Panc1 (cell line): ENCODE measurements around the gene AUH. TPM values are rescaled to one million over a fixed set of nuclear protein-coding genes. Genes with fewer than 3 reads are reported as not detected.

Experiments
- ATAC-seq: fragments of 200-7000 bp; cut with Tn5 transposase; 2 replicates; pipeline ENCODE4 v1.9.1; 2020; ENCODE audit warnings: mild to moderate bottlenecking, moderate library complexity
- BruUV-seq: library from RNA; stranded (reverse); fragments of 400-500 nt; replicated peaks from 2 replicates; lab custom pipeline; 2021; lab: Mats Ljungman, UMichigan
- CTCF ChIA-PET: fragments of 300-600 bp; sonication (Branson Sonifier 250); formaldehyde crosslinking; loops from one replicate; lab custom pipeline; 2022; ENCODE audit warnings: antibody characterized with exemption; lab: Charles Lee
- POLR2A ChIA-PET: fragments of 300-600 bp; sonication (Branson Sonifier 250); formaldehyde crosslinking; loops from one replicate; lab custom pipeline; 2022; ENCODE audit warnings: antibody characterized with exemption; lab: Charles Lee
- DNase-seq: peaks from one replicate; pipeline ENCODE4 v3.0.0-alpha.2; 2010; ENCODE audit warnings: low read depth, low spot score
- H3K27ac ChIP-seq: 2 replicates; pipeline ENCODE4 v1.5.1; 2011; ENCODE audit warnings: mild to moderate bottlenecking, low read length, inconsistent platforms
- H3K27me3 ChIP-seq: fragments of 200-500 bp; sonication (Bioruptor generic); 2 replicates; pipeline ENCODE4 v1.6.0; 2014; ENCODE audit warnings: low read length, inconsistent platforms; ENCODE audit not compliant: control insufficient read depth, insufficient read depth
- H3K36me3 ChIP-seq: fragments of 200-500 bp; sonication (Bioruptor generic); 2 replicates; pipeline ENCODE4 v1.5.1; 2014; ENCODE audit warnings: inconsistent platforms, mild to moderate bottlenecking, low read length, moderate library complexity; ENCODE audit not compliant: control insufficient read depth, insufficient read depth
- H3K4me1 ChIP-seq: 2 replicates; pipeline ENCODE4 v1.5.1; 2011; ENCODE audit warnings: inconsistent platforms, mild to moderate bottlenecking, low read length, moderate library complexity; ENCODE audit not compliant: control insufficient read depth, insufficient read depth
- H3K4me3 ChIP-seq, 2 experiments: 2 replicates each; pipeline ENCODE4 v1.5.1; 2011 to 2012; ENCODE audit warnings: low read depth in 2 of 2, low read length in 2 of 2, mild to moderate bottlenecking in 2 of 2, inconsistent platforms in 1 of 2, moderate library complexity in 1 of 2
- H3K9me3 ChIP-seq: fragments of 200-500 bp; sonication (Bioruptor generic); 2 replicates; pipeline ENCODE4 v1.5.1; 2014; ENCODE audit warnings: low read depth, mild to moderate bottlenecking, inconsistent platforms, low read length, moderate library complexity; ENCODE audit not compliant: control insufficient read depth, insufficient read depth
- POLR2AphosphoS5 ChIP-seq: IDR thresholded peaks from 2 replicates; pipeline ENCODE4 v1.6.1; 2012; ENCODE audit warnings: mild to moderate bottlenecking, low read depth, low read length, moderate library complexity
- SIN3A ChIP-seq: IDR thresholded peaks from 2 replicates; pipeline ENCODE4 v1.6.1; 2012; ENCODE audit warnings: low read depth, mild to moderate bottlenecking, low read length, moderate library complexity, borderline replicate concordance; ENCODE audit not compliant: insufficient read depth
- TCF7L2 ChIP-seq: IDR thresholded peaks from 2 replicates; pipeline ENCODE4 v1.6.1; 2011; ENCODE audit warnings: mild to moderate bottlenecking, low read depth, low read length, inconsistent platforms
- in situ Hi-C: cut with HindIII; loops from 2 replicates; pipeline ENCODE4 v1.10.0; 2016; ENCODE audit warnings: low sequenced_read_pairs, low pct_unique_long_range_greater_than_20kb
- intact Hi-C: fragments of 100-400 bp; cut with micrococcal nuclease; formaldehyde crosslinking; loops from one replicate; pipeline ENCODE4 v1.10.0; 2022; ENCODE audit not compliant: unreplicated experiment
- total RNA-seq: library from RNA; stranded (reverse); gene quantifications from one replicate; pipeline ENCODE4 v1.2.1, GENCODE V29; 2021; ENCODE audit not compliant: unreplicated experiment
- TF ChIP-seq, protein P1 (sequence below), 2 experiments: IDR thresholded peaks; 2 replicates each; pipeline ENCODE4 v1.6.1; 2011 to 2012; ENCODE audit warnings: low read depth in 2 of 2, control low read depth in 1 of 2, low read length in 1 of 2, mild to moderate bottlenecking in 1 of 2, moderate library complexity in 1 of 2; ENCODE audit not compliant: insufficient read depth in 1 of 2
- TF ChIP-seq, protein P2 (sequence below): fragments of 450-650 bp; IDR thresholded peaks from 2 replicates; pipeline ENCODE4 v1.5.1; 2017; ENCODE audit warnings: mild to moderate bottlenecking

Gene AUH
- total RNA-seq, 1 experiment from 2014 or later: 7.7 TPM

DNA sequence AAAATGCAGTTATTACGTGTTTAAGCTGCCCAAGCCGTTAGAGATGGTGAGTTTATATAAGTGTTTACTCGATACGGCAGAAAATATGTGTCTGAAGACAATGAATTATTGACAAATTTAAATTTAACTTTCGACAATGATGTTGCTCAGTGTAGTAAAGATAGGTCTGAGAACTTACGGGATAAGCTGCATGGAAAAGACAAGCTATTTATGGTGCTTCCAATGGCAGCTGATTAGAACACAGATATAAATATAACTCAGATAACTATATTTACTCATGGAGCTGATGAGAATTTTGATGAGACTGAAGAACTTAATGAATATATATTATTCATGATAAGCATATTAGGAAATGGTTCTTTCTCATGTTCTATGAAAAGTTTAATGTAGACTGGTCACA is 139.3 kb downstream of the AUH start:
- DNase-seq (no peak), ATAC-seq (no peak)
- H3K27ac ChIP-seq: no peak overlapping the region
- no TSS peak for BruUV-seq
- ChIA-PET POLR2A (no interaction called here), CTCF (no interaction called here)
- no peak overlapping the region for H3K4me3 ChIP-seq
- no peaks in the 10 kb centered on the region for H3K4me1 ChIP-seq
- H3K36me3 ChIP-seq: no peaks in the 10 kb centered on the region
- intact Hi-C loops: no loop called here
- 0 out of 2 replicates have a peak, but pooled peaks cover 4% of the 10 kb centered on the region for H3K9me3 ChIP-seq
- no peaks in the 10 kb centered on the region for H3K27me3 ChIP-seq
- in situ Hi-C loops: no loop called here
- no peak for TF ChIP-seq TCF7L2
- TF ChIP-seq, protein P1, sequence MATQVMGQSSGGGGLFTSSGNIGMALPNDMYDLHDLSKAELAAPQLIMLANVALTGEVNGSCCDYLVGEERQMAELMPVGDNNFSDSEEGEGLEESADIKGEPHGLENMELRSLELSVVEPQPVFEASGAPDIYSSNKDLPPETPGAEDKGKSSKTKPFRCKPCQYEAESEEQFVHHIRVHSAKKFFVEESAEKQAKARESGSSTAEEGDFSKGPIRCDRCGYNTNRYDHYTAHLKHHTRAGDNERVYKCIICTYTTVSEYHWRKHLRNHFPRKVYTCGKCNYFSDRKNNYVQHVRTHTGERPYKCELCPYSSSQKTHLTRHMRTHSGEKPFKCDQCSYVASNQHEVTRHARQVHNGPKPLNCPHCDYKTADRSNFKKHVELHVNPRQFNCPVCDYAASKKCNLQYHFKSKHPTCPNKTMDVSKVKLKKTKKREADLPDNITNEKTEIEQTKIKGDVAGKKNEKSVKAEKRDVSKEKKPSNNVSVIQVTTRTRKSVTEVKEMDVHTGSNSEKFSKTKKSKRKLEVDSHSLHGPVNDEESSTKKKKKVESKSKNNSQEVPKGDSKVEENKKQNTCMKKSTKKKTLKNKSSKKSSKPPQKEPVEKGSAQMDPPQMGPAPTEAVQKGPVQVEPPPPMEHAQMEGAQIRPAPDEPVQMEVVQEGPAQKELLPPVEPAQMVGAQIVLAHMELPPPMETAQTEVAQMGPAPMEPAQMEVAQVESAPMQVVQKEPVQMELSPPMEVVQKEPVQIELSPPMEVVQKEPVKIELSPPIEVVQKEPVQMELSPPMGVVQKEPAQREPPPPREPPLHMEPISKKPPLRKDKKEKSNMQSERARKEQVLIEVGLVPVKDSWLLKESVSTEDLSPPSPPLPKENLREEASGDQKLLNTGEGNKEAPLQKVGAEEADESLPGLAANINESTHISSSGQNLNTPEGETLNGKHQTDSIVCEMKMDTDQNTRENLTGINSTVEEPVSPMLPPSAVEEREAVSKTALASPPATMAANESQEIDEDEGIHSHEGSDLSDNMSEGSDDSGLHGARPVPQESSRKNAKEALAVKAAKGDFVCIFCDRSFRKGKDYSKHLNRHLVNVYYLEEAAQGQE (IDR thresholded peaks at IDR 0.05; ENCODE audit: insufficient read depth in 1 of 2, low read depth in 2 of 2, low read length in 1 of 2): no peak
- TF ChIP-seq, protein P2, sequence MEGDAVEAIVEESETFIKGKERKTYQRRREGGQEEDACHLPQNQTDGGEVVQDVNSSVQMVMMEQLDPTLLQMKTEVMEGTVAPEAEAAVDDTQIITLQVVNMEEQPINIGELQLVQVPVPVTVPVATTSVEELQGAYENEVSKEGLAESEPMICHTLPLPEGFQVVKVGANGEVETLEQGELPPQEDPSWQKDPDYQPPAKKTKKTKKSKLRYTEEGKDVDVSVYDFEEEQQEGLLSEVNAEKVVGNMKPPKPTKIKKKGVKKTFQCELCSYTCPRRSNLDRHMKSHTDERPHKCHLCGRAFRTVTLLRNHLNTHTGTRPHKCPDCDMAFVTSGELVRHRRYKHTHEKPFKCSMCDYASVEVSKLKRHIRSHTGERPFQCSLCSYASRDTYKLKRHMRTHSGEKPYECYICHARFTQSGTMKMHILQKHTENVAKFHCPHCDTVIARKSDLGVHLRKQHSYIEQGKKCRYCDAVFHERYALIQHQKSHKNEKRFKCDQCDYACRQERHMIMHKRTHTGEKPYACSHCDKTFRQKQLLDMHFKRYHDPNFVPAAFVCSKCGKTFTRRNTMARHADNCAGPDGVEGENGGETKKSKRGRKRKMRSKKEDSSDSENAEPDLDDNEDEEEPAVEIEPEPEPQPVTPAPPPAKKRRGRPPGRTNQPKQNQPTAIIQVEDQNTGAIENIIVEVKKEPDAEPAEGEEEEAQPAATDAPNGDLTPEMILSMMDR: no peak
- no peak for TF ChIP-seq SIN3A
- TF ChIP-seq POLR2AphosphoS5: no peak

DNA sequence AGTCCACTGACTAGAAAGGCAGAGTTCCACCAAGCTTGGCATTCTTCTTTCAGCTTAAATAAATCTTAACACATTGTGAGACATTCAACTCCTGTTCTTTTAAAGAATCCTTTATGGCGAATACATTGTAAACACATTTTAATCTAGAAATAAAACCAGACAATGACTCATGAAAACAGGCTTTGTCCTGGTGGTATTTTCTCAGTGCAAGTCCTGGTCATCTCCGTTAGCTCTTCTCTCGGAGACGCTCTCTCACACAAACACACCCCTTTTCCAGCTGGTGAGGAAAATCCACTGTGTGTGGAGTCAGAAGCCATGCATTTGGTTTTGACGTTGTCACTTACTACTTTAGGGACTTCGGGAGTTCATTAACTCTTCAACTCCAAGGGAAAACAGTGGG is 140.4 kb downstream of the AUH start:
- TF ChIP-seq, protein P1 (IDR thresholded peaks at IDR 0.05; ENCODE audit: insufficient read depth in 1 of 2, low read depth in 2 of 2, low read length in 1 of 2): no peak
- TF ChIP-seq TCF7L2 (no peak), SIN3A (no peak), POLR2AphosphoS5 (no peak)
- TF ChIP-seq, protein P2: no peak
- POLR2A ChIA-PET: no interaction called here
- intact Hi-C loops (no loop called here), in situ Hi-C loops (no loop called here)
- H3K4me1 ChIP-seq: no peaks in the 10 kb centered on the region
- no TSS peak for BruUV-seq
- H3K9me3 ChIP-seq: 0 out of 2 replicates have a peak, but pooled peaks cover 4% of the 10 kb centered on the region
- no peak for ATAC-seq
- H3K36me3 ChIP-seq: no peaks in the 10 kb centered on the region
- DNase-seq: no peak
- H3K27ac ChIP-seq: no peak overlapping the region
- no peaks in the 10 kb centered on the region for H3K27me3 ChIP-seq
- H3K4me3 ChIP-seq: no peak overlapping the region
- CTCF ChIA-PET: no interaction called here
